ENCODE results near the gene INHBC. TPM values are rescaled to one million over a fixed set of nuclear protein-coding genes. Genes with fewer than 3 reads are reported as not detected.
A peak's percentile ranks its signal among the peaks of the same experiment; 100 is the strongest.
"Not testable (repeated sequence)": the region's sequence is repeated elsewhere in the genome, so short reads cannot be mapped to it uniquely, and the experiment has no call there.

Gene INHBC
- total and polyA plus RNA-seq, 2 donors from 2014 or later, result not detected

DNA sequence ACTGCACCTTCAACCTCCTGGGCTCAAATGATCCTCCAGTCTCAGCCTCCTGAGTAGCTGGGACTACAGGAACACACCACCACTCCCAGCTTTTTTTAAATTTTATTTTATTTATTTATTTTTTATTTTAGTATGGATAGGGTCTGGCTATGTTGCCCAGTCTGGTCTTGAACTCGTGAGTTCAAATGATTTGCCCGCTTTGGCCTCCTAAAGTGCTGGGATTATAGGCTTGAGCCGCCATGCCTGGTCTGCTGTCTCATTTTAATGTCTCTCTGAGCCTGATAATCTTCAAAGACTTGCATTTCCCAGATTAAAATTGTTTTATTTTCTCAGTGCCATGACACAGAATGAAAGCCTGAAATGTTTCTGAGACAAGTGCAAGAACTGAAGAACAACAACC lies 1.2 kb upstream of the INHBC start:
- no peaks in the 10 kb centered on the region for H3K9me3 ChIP-seq (ENCODE audit: control insufficient read depth in 2 of 3, insufficient read depth in 1 of 3, low read length in 3 of 3)
- H3K4me1 ChIP-seq (ENCODE audit: control insufficient read depth in 2 of 3, insufficient read depth in 2 of 3, low read depth in 1 of 3, low read length in 3 of 3), result peaks cover 0 to 9% (median 2%) of the 10 kb centered on the region in 3 donors
- H3K36me3 ChIP-seq (ENCODE audit: control insufficient read depth in 2 of 3, insufficient read depth in 3 of 3, low read length in 3 of 3), result no peaks in the 10 kb centered on the region
- no peak overlapping the region for H3K27ac ChIP-seq (ENCODE audit: low read depth in 2 of 2, low read length in 2 of 2)
- DNase-seq (no peak), FAIRE-seq (no peak)
- TF ChIP-seq, protein P1, sequence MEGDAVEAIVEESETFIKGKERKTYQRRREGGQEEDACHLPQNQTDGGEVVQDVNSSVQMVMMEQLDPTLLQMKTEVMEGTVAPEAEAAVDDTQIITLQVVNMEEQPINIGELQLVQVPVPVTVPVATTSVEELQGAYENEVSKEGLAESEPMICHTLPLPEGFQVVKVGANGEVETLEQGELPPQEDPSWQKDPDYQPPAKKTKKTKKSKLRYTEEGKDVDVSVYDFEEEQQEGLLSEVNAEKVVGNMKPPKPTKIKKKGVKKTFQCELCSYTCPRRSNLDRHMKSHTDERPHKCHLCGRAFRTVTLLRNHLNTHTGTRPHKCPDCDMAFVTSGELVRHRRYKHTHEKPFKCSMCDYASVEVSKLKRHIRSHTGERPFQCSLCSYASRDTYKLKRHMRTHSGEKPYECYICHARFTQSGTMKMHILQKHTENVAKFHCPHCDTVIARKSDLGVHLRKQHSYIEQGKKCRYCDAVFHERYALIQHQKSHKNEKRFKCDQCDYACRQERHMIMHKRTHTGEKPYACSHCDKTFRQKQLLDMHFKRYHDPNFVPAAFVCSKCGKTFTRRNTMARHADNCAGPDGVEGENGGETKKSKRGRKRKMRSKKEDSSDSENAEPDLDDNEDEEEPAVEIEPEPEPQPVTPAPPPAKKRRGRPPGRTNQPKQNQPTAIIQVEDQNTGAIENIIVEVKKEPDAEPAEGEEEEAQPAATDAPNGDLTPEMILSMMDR (IDR thresholded peaks at IDR 0.05; ENCODE audit: borderline replicate concordance, extremely low read depth, insufficient read depth), result no peak
- no peak overlapping the region for H3K9ac ChIP-seq (ENCODE audit: low read length in 3 of 3)
- H3K4me3 ChIP-seq (ENCODE audit: low read length in 3 of 3), result no peak overlapping the region
- intact Hi-C loops (cut with DNase I), result no loop called here
- no peaks in the 10 kb centered on the region for H3K27me3 ChIP-seq (ENCODE audit: control insufficient read depth, insufficient read depth, low read length)

DNA sequence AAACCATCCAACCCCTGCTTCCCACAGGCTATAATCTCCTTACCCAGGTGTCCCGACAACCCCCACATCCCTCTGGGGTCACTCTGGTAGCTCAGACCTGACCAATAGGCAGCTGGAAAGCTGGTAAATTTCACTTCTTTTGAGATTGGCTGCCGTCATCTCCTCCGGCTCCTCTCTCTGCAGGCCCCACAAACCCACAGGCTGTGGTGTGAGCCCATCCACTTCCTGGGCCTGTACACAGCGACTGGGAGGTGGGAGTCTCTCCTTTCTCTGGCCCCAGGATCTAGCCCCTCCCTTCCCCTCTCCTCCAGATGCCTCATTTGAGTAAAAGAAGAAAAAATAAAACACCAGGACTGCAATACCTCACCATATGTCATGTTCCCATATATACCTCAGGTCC lies 709 bp downstream of the INHBC start:
- DNase-seq (peak in 1 of 5 donors; percentile 18), FAIRE-seq (no peak)
- Histone ChIP-seq H3K9me3 (ENCODE audit: control insufficient read depth in 2 of 3, insufficient read depth in 1 of 3, low read length in 3 of 3) (no peaks in the 10 kb centered on the region), H3K36me3 (ENCODE audit: control insufficient read depth in 2 of 3, insufficient read depth in 3 of 3, low read length in 3 of 3) (no peaks in the 10 kb centered on the region), H3K9ac (ENCODE audit: low read length in 3 of 3) (no peak overlapping the region), H3K27ac (ENCODE audit: low read depth in 2 of 2, low read length in 2 of 2) (no peak overlapping the region), H3K4me3 (ENCODE audit: low read length in 3 of 3) (no peak overlapping the region), H3K4me1 (ENCODE audit: control insufficient read depth in 2 of 3, insufficient read depth in 2 of 3, low read depth in 1 of 3, low read length in 3 of 3) (peaks cover 0 to 9% (median 2%) of the 10 kb centered on the region in 3 donors), H3K27me3 (ENCODE audit: control insufficient read depth, insufficient read depth, low read length) (no peaks in the 10 kb centered on the region)
- intact Hi-C loops (cut with DNase I), result no loop called here
- TF ChIP-seq, protein P1 (IDR thresholded peaks at IDR 0.05; ENCODE audit: borderline replicate concordance, extremely low read depth, insufficient read depth), result no peak

DNA sequence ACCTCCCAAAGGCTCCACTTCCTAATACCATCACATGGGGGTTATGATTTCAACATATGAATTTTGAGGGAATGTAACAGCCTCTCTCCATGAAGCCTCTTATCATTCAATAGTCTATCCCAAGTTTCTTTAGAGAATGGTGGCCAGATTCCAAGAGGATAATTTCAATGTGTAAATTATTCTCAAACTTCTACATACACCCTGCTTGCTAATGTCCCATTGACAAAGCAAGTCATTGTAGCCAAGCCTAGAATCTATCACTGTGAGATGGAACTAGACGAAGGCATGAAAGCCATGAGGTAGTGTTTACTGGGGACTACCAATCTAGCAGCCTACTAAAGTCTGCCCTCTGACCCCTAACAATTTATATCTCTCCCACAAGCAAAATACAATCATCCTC lies 3.8 kb downstream of the INHBC start:
- Histone ChIP-seq H3K27me3 (ENCODE audit: control insufficient read depth, insufficient read depth, low read length) (no peaks in the 10 kb centered on the region), H3K9me3 (ENCODE audit: control insufficient read depth in 2 of 3, insufficient read depth in 1 of 3, low read length in 3 of 3) (no peaks in the 10 kb centered on the region), H3K4me3 (ENCODE audit: low read length in 3 of 3) (no peak overlapping the region), H3K36me3 (ENCODE audit: control insufficient read depth in 2 of 3, insufficient read depth in 3 of 3, low read length in 3 of 3) (no peaks in the 10 kb centered on the region), H3K27ac (ENCODE audit: low read depth in 2 of 2, low read length in 2 of 2) (no peak overlapping the region), H3K9ac (ENCODE audit: low read length in 3 of 3) (no peak overlapping the region), H3K4me1 (ENCODE audit: control insufficient read depth in 2 of 3, insufficient read depth in 2 of 3, low read depth in 1 of 3, low read length in 3 of 3) (peaks cover 0 to 9% (median 0%) of the 10 kb centered on the region in 3 donors)
- DNase-seq (no peak), FAIRE-seq (no peak)
- intact Hi-C loops (cut with DNase I), result no loop called here
- TF ChIP-seq, protein P1 (IDR thresholded peaks at IDR 0.05; ENCODE audit: borderline replicate concordance, extremely low read depth, insufficient read depth), result no peak

DNA sequence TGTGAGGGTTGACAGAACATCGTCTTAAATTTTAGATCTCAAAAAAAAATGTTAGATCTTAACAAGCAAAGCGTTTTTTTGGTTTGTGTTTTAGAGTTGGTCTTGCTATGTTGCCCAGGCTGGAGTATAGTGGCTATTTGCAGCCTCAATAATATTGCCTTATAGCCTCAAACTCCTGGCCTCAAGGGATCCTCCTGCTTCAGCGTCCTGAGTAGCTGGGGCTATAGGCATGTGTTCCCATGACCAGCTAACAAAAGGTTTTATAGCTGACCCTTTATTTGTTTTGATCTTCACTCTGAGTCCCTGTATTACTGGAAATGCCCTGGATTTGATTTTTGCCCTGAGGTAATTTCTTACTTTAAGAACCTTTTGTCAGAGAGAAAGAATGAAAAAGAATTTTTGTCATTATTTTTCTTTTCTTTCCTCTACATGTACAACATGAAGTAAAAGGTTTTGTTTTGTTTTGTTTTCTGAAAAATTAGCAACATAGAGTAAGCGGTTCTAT lies 5.2 kb downstream of the INHBC start:
- H3K4me1 ChIP-seq (ENCODE audit: control insufficient read depth in 2 of 3, insufficient read depth in 2 of 3, low read depth in 1 of 3, low read length in 3 of 3), result peaks cover 0 to under 1% (median 0%) of the 10 kb centered on the region in 3 donors
- TF ChIP-seq, protein P1 (IDR thresholded peaks at IDR 0.05; ENCODE audit: borderline replicate concordance, extremely low read depth, insufficient read depth), result no peak
- DNase-seq (no peak), FAIRE-seq (no peak)
- no peaks in the 10 kb centered on the region for H3K36me3 ChIP-seq (ENCODE audit: control insufficient read depth in 2 of 3, insufficient read depth in 3 of 3, low read length in 3 of 3)
- no peaks in the 10 kb centered on the region for H3K9me3 ChIP-seq (ENCODE audit: control insufficient read depth in 2 of 3, insufficient read depth in 1 of 3, low read length in 3 of 3)
- no peaks in the 10 kb centered on the region for H3K27me3 ChIP-seq (ENCODE audit: control insufficient read depth, insufficient read depth, low read length)
- H3K9ac ChIP-seq (ENCODE audit: low read length in 3 of 3), result no peak overlapping the region
- H3K27ac ChIP-seq (ENCODE audit: low read depth in 2 of 2, low read length in 2 of 2), result no peak overlapping the region
- intact Hi-C loops (cut with DNase I), result no loop called here
- no peak overlapping the region for H3K4me3 ChIP-seq (ENCODE audit: low read length in 3 of 3)

DNA sequence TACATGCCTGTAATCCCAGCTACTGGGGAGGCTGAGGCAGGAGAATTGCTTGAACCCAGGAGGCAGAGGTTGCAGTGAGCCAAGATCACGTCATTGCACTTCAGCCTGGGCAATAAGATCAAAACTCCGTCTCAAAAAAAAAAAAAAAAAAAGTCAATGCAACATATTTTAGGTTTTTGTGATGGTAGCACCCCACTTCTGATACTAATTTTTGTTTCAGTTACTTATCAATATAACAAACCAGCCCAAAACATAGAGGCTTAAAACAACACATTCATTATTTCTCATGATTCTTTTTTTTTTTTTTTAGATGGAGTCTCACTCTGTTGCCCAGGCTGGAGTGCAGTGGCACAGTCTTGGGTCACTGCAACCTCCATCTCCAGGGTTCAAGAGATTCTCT lies 6.8 kb downstream of the INHBC start:
- H3K4me3 ChIP-seq (ENCODE audit: low read length in 3 of 3); H3K36me3 ChIP-seq (ENCODE audit: control insufficient read depth in 2 of 3, insufficient read depth in 3 of 3, low read length in 3 of 3); intact Hi-C loops (cut with DNase I); H3K4me1 ChIP-seq (ENCODE audit: control insufficient read depth in 2 of 3, insufficient read depth in 2 of 3, low read depth in 1 of 3, low read length in 3 of 3); H3K27me3 ChIP-seq (ENCODE audit: control insufficient read depth, insufficient read depth, low read length); DNase-seq; H3K9ac ChIP-seq (ENCODE audit: low read length in 3 of 3); H3K27ac ChIP-seq (ENCODE audit: low read depth in 2 of 2, low read length in 2 of 2); H3K9me3 ChIP-seq (ENCODE audit: control insufficient read depth in 2 of 3, insufficient read depth in 1 of 3, low read length in 3 of 3); FAIRE-seq: not testable (repeated sequence)
